ENCODE data around the gene MRPS24. TPM values are rescaled to one million over a fixed set of nuclear protein-coding genes. Genes with fewer than 3 reads are reported as not detected.
"Not testable (repeated sequence)": the region's sequence is repeated elsewhere in the genome, so short reads cannot be mapped to it uniquely, and the experiment has no call there.

The MRPS24 gene
- total RNA-seq, 1 donor from 2014 or later, result 101 TPM

DNA sequence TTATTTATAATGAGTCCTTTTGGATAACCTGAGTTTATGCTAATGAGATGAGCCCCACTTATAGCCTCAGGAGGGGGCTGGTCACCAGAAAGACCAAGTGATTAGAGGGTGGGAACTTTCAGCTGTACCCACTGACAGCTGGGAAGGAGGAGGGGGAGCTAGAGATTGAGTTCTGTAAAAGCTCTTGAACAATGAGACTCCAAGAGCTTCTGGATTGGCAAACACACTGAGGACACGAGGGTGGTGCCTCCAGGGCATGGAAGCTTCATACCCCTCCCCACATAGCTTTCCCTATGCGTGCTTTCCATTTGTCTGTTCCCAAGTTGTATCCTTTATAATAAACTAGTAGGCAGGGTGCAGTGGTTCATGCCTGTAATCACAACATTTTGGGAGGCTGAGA lies 20.3 kb downstream of the MRPS24 start:
- DNase-seq (ENCODE audit: low spot score), result no peak
- intact Hi-C loops (cut with DNase I), result no loop called here

- intact Hi-C loops (cut with DNase I), result no loop called here
- DNase-seq (ENCODE audit: low spot score), result no peak
These were observed 21.8 kb downstream of the MRPS24 start for GRCh38 chr7:43847496-43847895.

DNA sequence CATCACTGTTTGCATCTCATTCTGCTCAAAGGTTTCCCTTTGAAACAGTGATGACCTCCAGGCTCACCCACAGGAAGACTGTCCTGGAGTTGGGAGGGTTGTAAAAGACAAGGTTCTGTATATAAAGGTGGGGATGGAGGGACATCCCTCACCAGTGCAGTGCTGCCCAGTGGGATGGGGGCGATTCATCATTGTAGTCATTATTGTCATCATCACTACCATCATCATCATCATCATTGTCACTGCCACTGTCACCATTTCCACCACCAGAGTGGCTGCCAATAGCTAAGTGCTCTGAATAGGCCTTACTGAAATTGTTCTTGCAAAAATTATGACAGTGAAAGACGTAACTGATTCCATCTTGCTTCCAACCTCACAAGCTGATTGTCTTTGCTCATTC lies 24.7 kb downstream of the MRPS24 start:
- no peak for DNase-seq (ENCODE audit: low spot score)
- intact Hi-C loops (cut with DNase I), result no loop called here

DNA sequence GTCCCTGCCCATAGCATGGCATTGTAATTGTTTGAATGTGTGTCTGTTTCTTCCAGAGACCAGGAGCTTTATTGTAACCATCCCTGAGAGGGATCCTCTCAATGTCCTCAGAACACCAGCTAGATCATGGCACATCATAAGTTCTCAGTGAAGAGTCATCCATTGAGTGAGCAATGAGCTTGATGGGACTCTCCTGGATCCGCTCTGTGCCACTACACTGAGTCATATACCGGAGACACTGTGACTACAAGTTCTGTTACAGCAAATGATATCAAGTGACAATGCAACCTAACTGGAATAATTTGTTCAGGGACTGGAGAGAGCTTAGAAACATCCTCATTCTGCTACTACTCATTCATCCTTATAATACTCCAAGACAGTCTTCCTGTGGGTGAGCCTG lies 25.1 kb downstream of the MRPS24 start:
- intact Hi-C loops (cut with DNase I), result no loop called here
- DNase-seq (ENCODE audit: low spot score), result no peak

GRCh38 chr7:43843296-43843695 lies 26.0 kb downstream of the MRPS24 start:
- DNase-seq (ENCODE audit: low spot score), result no peak
- intact Hi-C loops (cut with DNase I), result no loop called here

GRCh38 chr7:43838201-43838658 lies 31.1 kb downstream of the MRPS24 start:
- intact Hi-C loops (cut with DNase I), result loop anchor here (2.0 kb wide), 2 partner anchors 109 to 255 kb away; partner anchors contain the start of genes COA1 and STK17A
- no peak for DNase-seq (ENCODE audit: low spot score)

DNA sequence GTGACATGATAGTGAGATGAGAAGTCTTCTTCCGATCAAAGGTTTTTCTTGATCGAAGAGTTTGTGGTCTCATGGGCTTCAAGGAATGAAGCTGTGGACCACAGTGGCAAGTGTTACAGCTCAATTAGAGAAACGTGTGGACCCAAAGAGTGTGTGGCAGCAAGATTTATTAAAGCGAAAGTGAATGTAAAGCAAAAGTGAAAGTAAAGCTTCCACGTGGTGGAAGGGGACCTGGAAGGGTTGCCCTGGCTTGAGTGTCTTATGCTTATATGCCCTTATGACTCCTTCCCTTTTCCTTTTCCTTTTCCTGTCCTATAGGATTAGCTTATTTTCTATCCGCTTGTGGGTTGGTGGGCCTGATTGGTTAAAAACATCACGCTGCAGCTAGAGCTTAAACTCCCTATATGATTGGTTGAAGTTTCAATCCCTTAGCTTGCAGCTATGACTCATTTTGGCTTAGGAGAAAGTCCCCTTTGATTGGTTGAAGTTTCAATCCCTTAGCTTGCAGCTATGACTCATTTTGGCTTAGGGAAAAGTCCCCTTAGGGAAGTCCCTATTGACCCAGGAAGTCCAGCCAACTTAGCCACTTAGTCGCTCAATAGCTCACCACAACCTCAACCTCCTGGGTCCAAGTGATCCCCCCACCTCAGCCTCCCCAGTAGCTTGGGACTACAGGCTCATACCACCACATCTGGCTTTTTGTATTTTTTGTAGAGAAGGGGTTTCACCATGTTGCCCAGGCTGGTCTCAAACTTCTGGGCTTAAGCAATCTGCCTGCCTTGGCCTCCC lies 34.7 kb downstream of the MRPS24 start:
- DNase-seq (ENCODE audit: low spot score), result no peak
- intact Hi-C loops (cut with DNase I), result no loop called here

DNA sequence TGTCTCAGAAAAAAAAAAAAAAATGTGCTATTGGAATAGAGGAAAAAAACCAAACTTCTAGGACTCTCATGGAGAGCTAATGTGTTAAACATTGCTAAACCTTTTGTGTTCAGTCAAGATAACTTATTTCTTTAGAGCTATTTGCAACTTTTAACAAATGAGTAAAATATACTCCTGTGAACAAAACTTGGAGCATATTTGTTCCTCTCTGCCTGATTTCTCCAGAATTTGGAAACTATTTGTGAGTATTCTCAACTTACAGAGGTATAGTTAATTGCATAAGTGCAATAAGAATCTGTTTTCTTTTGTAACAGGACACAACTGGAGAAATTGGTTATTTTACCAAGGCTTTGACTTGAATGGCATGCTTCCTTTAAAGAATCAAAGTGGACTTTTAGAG lies 38.4 kb downstream of the MRPS24 start:
- intact Hi-C loops (cut with DNase I); DNase-seq (ENCODE audit: low spot score): not testable (repeated sequence)

- intact Hi-C loops (cut with DNase I), result no loop called here
- DNase-seq (ENCODE audit: low spot score), result no peak
These were observed 43.9 kb downstream of the MRPS24 start for GRCh38 chr7:43825391-43825808.

GRCh38 chr7:43824963-43825362 lies 44.4 kb downstream of the MRPS24 start:
- DNase-seq (ENCODE audit: low spot score), result no peak
- intact Hi-C loops (cut with DNase I), result no loop called here

- intact Hi-C loops (cut with DNase I); DNase-seq (ENCODE audit: low spot score): not testable (repeated sequence)
These were observed 44.8 kb downstream of the MRPS24 start for GRCh38 chr7:43824513-43824912.

DNA sequence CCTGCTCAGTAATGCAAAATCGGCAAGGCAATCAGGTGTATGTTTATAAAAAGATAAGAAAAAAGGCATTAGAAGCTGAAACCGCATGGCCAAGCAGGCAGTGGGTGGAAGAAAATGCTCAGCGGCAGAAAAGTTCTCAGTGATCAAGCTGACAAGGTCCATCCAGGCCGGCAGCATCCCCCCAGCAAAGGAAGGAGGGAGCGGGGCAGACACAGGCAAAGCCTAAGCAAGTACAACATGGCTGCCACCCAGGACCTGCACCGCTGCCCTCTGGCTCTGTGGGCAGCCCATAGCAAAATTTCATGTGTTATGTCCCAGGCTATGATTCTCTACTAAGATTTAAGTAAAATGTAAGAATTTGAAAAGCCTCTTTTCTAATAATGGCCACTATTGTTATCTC lies 45.4 kb downstream of the MRPS24 start:
- intact Hi-C loops (cut with DNase I), result no loop called here
- no peak for DNase-seq (ENCODE audit: low spot score)

DNA sequence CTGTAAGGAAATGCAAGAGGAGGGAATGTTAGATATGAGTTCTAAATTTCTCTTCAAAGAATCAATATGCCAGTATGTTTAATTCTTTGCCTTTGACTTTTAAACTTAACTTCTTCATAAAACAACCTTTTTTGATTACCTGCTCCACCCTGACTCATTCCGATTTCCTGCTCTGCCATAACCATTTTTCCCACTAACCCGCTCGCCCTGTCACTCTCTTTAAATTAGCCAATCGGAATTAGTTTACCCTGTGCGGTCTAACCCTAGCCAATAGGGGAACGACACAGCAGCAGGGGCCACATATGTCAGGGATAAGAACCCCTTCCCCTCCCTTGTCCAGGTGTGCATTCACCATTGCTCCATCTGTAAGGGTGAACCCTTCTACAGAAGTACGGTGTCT lies 45.9 kb downstream of the MRPS24 start:
- intact Hi-C loops (cut with DNase I); DNase-seq (ENCODE audit: low spot score): not testable (repeated sequence)

Other genes with a start within 250 kb of the MRPS24 start
- gene COA1, start 140.0 kb downstream of the MRPS24 start, total RNA-seq, result 62.4 TPM
- 48.6 TPM for gene BLVRA, start 110.8 kb downstream of the MRPS24 start, total RNA-seq
- 40.0 TPM for gene URGCP, start 37.1 kb upstream of the MRPS24 start, total RNA-seq
- gene UBE2D4, start 56.9 kb upstream of the MRPS24 start, total RNA-seq, result 34.9 TPM
- 0.13 TPM for gene SPDYE1, start 128.4 kb upstream of the MRPS24 start, total RNA-seq
- 48.9 TPM for gene DBNL, start 175.2 kb upstream of the MRPS24 start, total RNA-seq
- 322 TPM for gene PGAM2, start 196.1 kb upstream of the MRPS24 start, total RNA-seq
- 13.9 TPM for gene POLM, start 213.0 kb upstream of the MRPS24 start, total RNA-seq
- gene AEBP1, start 234.8 kb upstream of the MRPS24 start, total RNA-seq, result 93.1 TPM

All from cardiac septum (tissue), 1 donor.